Lower leg skin (tissue), 4 donors: ENCODE measurements around the gene PCMT1. TPM values are rescaled to one million over a fixed set of nuclear protein-coding genes. Genes with fewer than 3 reads are reported as not detected.

Experiments
- DNase-seq, 2 donors: peaks; one replicate each; pipeline ENCODE4 v3.0.0-alpha.2; 2019; ENCODE audit warnings: low spot score in 2 of 2
- H3K4me3 ChIP-seq: fragments of 200-600 bp; sonication (generic); 2 replicates; pipeline ENCODE4 v1.5.1; 2017; ENCODE audit warnings: mild to moderate bottlenecking, low read depth; ENCODE audit not compliant: poor library complexity, severe bottlenecking
- CTCF ChIP-seq, 3 donors: fragments of 450-650 bp; IDR thresholded peaks; one replicate each; pipeline ENCODE4 v1.5.1; 2016; ENCODE audit warnings: antibody characterized with exemption in 3 of 3, mild to moderate bottlenecking in 3 of 3, moderate library complexity in 2 of 3
- POLR2A ChIP-seq, 2 donors: fragments of 450-650 bp; IDR thresholded peaks; one replicate each; pipeline ENCODE4 v1.6.1; 2016 to 2017; ENCODE audit warnings: antibody characterized with exemption in 2 of 2, mild to moderate bottlenecking in 1 of 2, moderate library complexity in 1 of 2
- WGBS, 2 donors: methylation state at CpG; one replicate each; pipeline ENCODE4 v1.1.5; 2018; 5-methylcytosine and 5-hydroxymethylcytosine counted together
- intact Hi-C: fragments of 100-400 bp; cut with DNase I; formaldehyde crosslinking; loops from one replicate; pipeline ENCODE4 v1.15.0; 2023; ENCODE audit warnings: low total_unique reads
- total RNA-seq, 4 donors: library from RNA; depleted of rRNA; stranded (reverse); fragments of >200 nt; gene quantifications; one replicate each; pipeline ENCODE4 v1.1.0, GENCODE V29; 2016

PCMT1 gene
- total RNA-seq, 4 donors from 2014 or later, result 68.4 to 93.5 (median 78.3) TPM

DNA sequence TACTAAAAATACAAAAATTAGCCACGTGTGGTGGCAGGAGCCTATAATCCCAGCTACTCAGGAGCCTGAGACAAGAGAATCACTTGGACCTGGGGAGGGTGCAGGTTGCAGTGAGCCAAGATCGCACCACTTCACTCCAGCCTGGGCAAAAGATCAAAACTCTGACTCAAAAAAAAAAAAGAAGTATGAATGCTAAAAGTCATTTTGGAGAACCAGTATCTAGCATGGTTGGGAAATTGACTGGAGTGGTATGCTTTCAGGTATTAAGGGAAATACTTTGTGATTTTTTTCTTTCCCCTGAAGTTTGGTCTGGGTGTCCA is 30.1 kb downstream of the PCMT1 start:
- TF ChIP-seq CTCF (IDR thresholded peaks at IDR 0.05) (no peak), POLR2A (IDR thresholded peaks at IDR 0.05) (no peak)
- WGBS, 2 donors, result 43 to 45% methylated on average over 2 of the region's 2 CpGs
- intact Hi-C loops, result no loop called here
- H3K4me3 ChIP-seq, result no peak overlapping the region
- DNase-seq, result no peak

- no peak for TF ChIP-seq CTCF (IDR thresholded peaks at IDR 0.05)
- TF ChIP-seq POLR2A (IDR thresholded peaks at IDR 0.05), result no peak
- no peak for DNase-seq
- intact Hi-C loops, result no loop called here
- no peak overlapping the region for H3K4me3 ChIP-seq
Measured at GRCh38 chr6:149781715-149782114, 32.2 kb downstream of the PCMT1 start.

- no peak for DNase-seq
- no peak for TF ChIP-seq CTCF (IDR thresholded peaks at IDR 0.05)
- TF ChIP-seq POLR2A (IDR thresholded peaks at IDR 0.05), result no peak
- intact Hi-C loops, result no loop called here
- 90 to 96% methylated on average over 2 of the region's 2 CpGs for WGBS, 2 donors
- H3K4me3 ChIP-seq, result no peak overlapping the region
Measured at GRCh38 chr6:149782337-149782736, 32.8 kb downstream of the PCMT1 start.

DNA sequence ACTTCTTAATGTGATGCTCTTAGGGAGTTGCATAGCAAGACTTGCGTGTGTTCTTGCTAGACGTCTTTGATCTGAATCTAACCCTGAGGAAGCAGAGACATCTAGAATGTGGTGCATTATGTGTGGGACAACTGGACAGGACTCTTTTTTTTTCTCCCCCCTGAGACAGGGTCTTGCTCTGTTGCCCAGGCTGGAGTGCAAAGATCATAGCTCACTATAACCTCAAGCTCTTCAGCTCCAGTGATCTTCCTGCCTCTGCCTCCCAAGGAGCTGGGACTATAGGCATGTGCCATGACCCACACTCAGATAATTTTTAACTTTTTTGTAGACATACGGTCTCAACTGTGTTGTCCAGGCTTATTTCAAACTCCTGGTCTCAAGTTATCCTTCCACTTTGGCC is 34.0 kb downstream of the PCMT1 start:
- TF ChIP-seq POLR2A (IDR thresholded peaks at IDR 0.05) (no peak), CTCF (IDR thresholded peaks at IDR 0.05) (no peak)
- WGBS, 2 donors, result 94% methylated on average over 3 of the region's 3 CpGs
- DNase-seq, result no peak
- intact Hi-C loops, result no loop called here
- no peak overlapping the region for H3K4me3 ChIP-seq

GRCh38 chr6:149806127-149806526 is 56.6 kb downstream of the PCMT1 start:
- no peak for DNase-seq
- intact Hi-C loops, result no loop called here
- no peak overlapping the region for H3K4me3 ChIP-seq
- WGBS, 2 donors, result 76 to 81% methylated on average over 4 of the region's 4 CpGs
- TF ChIP-seq CTCF (IDR thresholded peaks at IDR 0.05) (no peak), POLR2A (IDR thresholded peaks at IDR 0.05) (no peak)

DNA sequence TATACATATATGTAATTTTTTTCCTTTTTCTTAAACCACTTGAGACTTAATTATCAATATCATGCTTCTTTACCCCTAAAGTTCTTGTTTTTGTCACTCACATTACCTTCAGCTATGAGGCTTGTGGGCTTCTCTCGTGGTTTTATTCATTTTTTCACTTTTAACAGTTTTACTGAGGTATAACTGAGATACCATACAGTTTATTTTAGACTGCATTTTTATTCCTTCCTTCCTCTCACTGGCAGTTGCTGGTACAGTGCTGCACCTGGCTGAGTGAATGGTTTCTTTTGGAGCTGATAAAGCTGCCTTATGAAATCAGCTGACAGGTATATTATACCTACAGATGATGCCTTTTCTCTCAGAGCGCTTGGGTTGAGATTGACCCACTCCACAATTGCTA is 60.3 kb downstream of the PCMT1 start:
- intact Hi-C loops, result loop anchor here (2.0 kb wide), 1 partner anchor 15 kb away; no protein-coding TSS in a partner anchor
- WGBS, 2 donors, result 87 to 92% methylated on average over 2 of the region's 2 CpGs
- H3K4me3 ChIP-seq, result no peak overlapping the region
- no peak for DNase-seq
- TF ChIP-seq CTCF (IDR thresholded peaks at IDR 0.05) (no peak), POLR2A (IDR thresholded peaks at IDR 0.05) (no peak)
